BLaER1 (cell line): Measurements from ENCODE around the gene ATP9B.

ENCODE experiments used
- H3K27ac ChIP-seq: shearing (Covaris generic); formaldehyde crosslinking; 2 replicates; pipeline ENCODE4 v1.8.1; 2022
- H3K27me3 ChIP-seq: shearing (Covaris generic); formaldehyde crosslinking; 2 replicates; pipeline ENCODE4 v1.8.1; 2022
- H3K36me3 ChIP-seq: shearing (Covaris generic); formaldehyde crosslinking; 2 replicates; pipeline ENCODE4 v1.8.1; 2022
- H3K4me1 ChIP-seq: shearing (Covaris generic); formaldehyde crosslinking; 2 replicates; pipeline ENCODE4 v1.8.1; 2022
- H3K4me2 ChIP-seq: shearing (Covaris generic); formaldehyde crosslinking; 2 replicates; pipeline ENCODE4 v1.8.1; 2022
- H3K4me3 ChIP-seq: shearing (Covaris generic); formaldehyde crosslinking; 2 replicates; pipeline ENCODE4 v1.8.1; 2022
- H3K9ac ChIP-seq: shearing (Covaris generic); formaldehyde crosslinking; 2 replicates; pipeline ENCODE4 v1.8.1; 2022
- H3K9me3 ChIP-seq: shearing (Covaris generic); formaldehyde crosslinking; 2 replicates; pipeline ENCODE4 v1.8.1; 2022
- H4K20me1 ChIP-seq: shearing (Covaris generic); formaldehyde crosslinking; 2 replicates; pipeline ENCODE4 v1.8.1; 2022
- Cebpa-rat ChIP-seq: shearing (Covaris generic); IDR thresholded peaks from 2 replicates; pipeline ENCODE4 v1.8.1; 2022

ATP9B gene

DNA sequence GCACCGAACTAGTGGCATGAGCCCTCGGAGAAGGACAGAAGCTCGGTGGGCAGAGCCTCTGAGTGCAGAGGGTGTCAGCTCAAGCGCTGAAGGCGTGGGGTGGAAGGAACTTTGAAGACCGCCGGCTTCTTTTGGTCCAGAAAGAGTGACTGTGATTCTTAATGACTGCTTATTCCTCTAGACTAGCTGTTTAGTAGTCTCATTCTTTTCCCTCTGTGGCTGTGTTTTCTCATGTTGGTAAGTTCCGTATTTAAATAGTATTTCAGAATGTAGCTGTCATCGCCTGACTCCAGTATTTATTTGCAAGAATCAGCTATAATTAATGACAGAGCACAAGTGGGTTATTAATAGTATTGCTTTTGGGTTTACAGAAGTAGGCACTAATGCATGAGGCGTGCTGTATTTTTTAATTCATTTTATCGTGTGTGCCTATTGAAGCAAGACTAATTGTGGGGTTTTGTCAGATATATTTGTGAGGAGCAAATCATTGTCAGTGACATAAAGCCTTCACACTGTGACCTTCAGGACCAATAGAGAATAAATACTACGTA, 245.7 kb downstream of the ATP9B start:
- H3K36me3 ChIP-seq = peaks cover 30% of the 10 kb centered on the region
- H3K9ac ChIP-seq = no peak overlapping the region
- H3K4me3 ChIP-seq = no peak overlapping the region
- H3K27me3 ChIP-seq = no peaks in the 10 kb centered on the region
- no peak overlapping the region for H3K27ac ChIP-seq
- H3K4me2 ChIP-seq = no peak overlapping the region
- H4K20me1 ChIP-seq = peaks cover 9% of the 10 kb centered on the region
- peaks cover 15% of the 10 kb centered on the region for H3K4me1 ChIP-seq
- no peak for TF ChIP-seq Cebpa-rat
- H3K9me3 ChIP-seq = 0 out of 2 replicates have a peak, but pooled peaks cover 5% of the 10 kb centered on the region

DNA sequence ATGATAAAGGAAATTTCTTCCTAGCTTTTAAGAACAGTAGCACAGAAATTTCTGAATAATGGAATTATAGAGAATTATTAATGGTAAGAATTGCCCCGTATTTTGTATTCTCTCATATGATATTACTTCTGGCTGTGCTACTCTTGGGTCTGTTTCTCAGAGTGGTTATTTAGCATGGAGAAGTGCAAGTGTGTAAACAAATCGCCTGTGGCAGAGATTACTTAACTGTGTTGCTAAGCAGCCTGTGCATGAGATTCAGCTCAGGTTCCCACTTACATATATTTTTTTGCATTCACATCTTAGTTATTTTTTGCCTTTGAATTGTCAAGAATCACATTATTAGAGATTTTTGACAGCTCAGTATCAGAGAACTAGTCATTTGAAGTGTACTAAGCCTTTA, 246.4 kb downstream of the ATP9B start:
- peaks cover 30% of the 10 kb centered on the region for H3K36me3 ChIP-seq
- H3K9ac ChIP-seq = no peak overlapping the region
- H3K4me1 ChIP-seq = peaks cover 22% of the 10 kb centered on the region
- no peak for TF ChIP-seq Cebpa-rat
- no peak overlapping the region for H3K4me3 ChIP-seq
- 0 out of 2 replicates have a peak, but pooled peaks cover 5% of the 10 kb centered on the region for H3K9me3 ChIP-seq
- no peak overlapping the region for H3K4me2 ChIP-seq
- H4K20me1 ChIP-seq = peaks cover 16% of the 10 kb centered on the region
- H3K27me3 ChIP-seq = no peaks in the 10 kb centered on the region
- H3K27ac ChIP-seq = no peak overlapping the region

DNA sequence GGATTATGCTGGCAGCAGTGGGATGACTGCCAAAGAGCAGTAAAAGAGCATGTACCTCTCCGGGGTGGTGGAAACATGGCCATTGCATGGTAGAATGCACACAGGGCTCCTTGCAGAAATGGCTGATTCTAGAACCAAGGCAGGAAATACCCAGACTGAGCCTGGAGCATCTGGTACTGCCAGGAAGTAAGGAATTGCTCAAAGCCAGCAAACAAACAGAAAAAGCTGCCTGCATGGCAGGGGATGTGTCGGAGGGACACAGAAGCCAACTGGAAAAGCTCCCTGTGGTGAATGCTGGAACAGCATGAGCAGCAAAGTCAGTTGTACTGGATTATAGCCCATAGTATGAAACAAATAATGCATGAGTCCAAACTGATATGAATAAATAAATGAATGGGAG, 248.5 kb downstream of the ATP9B start:
- H3K27me3 ChIP-seq = no peaks in the 10 kb centered on the region
- H3K36me3 ChIP-seq = peaks cover 24% of the 10 kb centered on the region
- H3K4me1 ChIP-seq = peaks cover 32% of the 10 kb centered on the region
- peaks cover 34% of the 10 kb centered on the region for H4K20me1 ChIP-seq
- H3K9ac ChIP-seq = no peak overlapping the region
- TF ChIP-seq Cebpa-rat = no peak
- H3K4me2 ChIP-seq = peak overlapping the region; percentile 37
- 0 out of 2 replicates have a peak, but pooled peaks cover 5% of the 10 kb centered on the region for H3K9me3 ChIP-seq
- H3K27ac ChIP-seq = no peak overlapping the region
- H3K4me3 ChIP-seq = no peak overlapping the region

DNA sequence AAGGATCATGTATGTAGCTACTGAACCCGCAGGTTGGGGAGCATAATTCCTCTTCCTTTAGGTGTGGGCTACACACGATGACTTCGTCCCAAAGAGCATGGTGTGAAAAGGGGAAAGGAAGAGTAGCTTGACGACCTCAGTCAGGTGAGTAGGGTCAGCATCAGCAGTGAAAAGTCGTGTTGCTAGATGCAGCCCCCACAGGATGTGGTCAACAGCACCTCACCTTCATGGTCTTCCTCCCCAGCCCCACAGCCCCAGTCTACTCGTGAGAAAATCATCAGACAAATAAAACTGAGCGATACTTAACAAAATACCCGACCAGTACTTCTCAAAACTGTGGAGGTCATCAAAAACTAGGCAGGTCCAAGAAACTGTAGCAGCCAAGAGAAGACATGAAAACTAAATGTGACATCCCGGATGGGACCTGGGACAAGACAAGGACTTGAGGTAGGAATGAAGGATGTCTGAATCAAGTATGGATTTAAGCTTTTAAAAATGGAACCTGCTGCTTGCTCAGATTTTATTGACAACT, 249.0 kb downstream of the ATP9B start:
- Histone ChIP-seq H3K4me2 (peak overlapping the region; percentile 37; the same call in 1 of the 2 replicates), H4K20me1 (peaks cover 34% of the 10 kb centered on the region), H3K27me3 (no peaks in the 10 kb centered on the region), H3K36me3 (peaks cover 24% of the 10 kb centered on the region), H3K27ac (no peak overlapping the region), H3K9me3 (0 out of 2 replicates have a peak, but pooled peaks cover 5% of the 10 kb centered on the region), H3K4me3 (no peak overlapping the region), H3K9ac (no peak overlapping the region), H3K4me1 (peaks cover 32% of the 10 kb centered on the region)
- TF ChIP-seq Cebpa-rat = no peak

DNA sequence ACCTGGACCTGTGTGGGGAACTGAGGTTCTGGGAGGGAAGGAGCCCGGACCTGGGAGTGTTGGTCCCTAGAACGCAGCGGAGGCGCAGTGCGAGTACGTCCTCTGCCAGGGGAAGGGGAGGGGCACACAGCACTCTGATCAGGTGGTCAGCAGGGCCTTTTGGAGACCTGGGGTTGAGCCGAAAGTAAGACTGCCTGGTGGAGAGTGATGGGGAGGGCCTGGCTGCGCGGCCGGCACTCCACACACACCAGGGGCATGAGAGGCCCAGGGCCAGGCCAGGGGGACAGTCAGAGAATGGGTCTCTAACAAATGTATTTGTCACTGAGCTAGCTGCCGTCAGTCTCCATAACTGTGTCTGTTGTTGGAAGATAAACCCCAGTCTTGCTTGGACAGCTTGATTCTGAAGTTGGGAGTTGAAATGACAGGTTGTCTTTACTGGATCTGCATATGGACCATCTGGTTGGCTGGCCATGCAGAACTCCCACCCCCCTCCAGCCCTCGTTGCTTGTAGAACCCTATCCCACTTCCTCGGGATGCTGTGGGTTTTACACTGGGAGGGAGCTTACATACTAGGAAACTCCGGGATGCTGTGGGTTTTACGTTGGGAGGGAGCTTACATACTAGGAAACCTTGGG, 251.1 kb downstream of the ATP9B start:
- no peak for TF ChIP-seq Cebpa-rat
- no peak overlapping the region for H3K27ac ChIP-seq
- H3K27me3 ChIP-seq = no peaks in the 10 kb centered on the region
- 0 out of 2 replicates have a peak, but pooled peaks cover 5% of the 10 kb centered on the region for H3K9me3 ChIP-seq
- peak overlapping the region; percentile 67 for H3K4me2 ChIP-seq
- peaks cover 21% of the 10 kb centered on the region for H3K36me3 ChIP-seq
- H3K9ac ChIP-seq = no peak overlapping the region
- H3K4me1 ChIP-seq = peaks cover 32% of the 10 kb centered on the region
- H3K4me3 ChIP-seq = no peak overlapping the region
- H4K20me1 ChIP-seq = peaks cover 34% of the 10 kb centered on the region

DNA sequence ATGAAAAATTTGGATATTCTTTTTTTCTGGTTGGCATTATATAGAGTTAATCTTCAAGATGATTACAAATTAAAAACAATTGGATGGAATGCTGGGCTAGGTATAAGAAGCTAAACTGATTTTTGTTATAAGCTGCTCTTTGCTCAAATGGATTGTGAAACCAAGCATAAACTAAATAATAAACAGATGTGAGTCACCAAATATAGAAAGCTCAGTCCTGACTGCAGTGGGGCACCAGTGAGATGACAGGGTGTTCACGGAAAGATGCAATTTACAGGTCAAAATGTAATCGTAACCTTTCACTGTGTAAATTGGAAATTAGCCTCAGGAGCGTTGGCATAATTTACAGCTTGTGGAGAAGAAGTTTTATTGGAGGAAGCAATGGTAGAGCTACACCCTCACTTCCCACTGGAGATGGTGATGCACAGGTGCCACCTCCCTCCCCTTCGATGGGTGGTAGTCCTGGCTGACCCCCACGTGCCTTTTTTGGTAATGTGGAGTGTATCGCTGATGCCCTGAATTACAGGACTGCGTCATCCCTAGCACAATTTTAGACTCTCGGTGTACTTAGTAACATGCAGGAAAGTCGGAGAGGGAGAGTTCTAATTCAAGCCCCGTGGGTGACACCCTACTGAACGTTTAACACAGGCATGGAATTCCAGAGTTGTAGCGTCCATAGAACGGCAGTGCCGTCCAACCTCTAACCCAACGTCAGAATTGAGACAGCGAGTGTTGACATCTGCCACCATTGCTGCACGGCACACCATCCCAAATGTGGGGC, 252.6 kb downstream of the ATP9B start:
- H3K27me3 ChIP-seq = no peaks in the 10 kb centered on the region
- H3K36me3 ChIP-seq = peaks cover 19% of the 10 kb centered on the region
- no peak overlapping the region for H3K27ac ChIP-seq
- H3K9ac ChIP-seq = no peak overlapping the region
- peaks cover 32% of the 10 kb centered on the region for H3K4me1 ChIP-seq
- peaks cover 4% of the 10 kb centered on the region; the same call in 1 of the 2 replicates for H3K9me3 ChIP-seq
- peaks cover 34% of the 10 kb centered on the region for H4K20me1 ChIP-seq
- H3K4me3 ChIP-seq = no peak overlapping the region
- H3K4me2 ChIP-seq = 0 out of 2 replicates have a peak overlapping the region, but pooled peaks have one; percentile 67
- no peak for TF ChIP-seq Cebpa-rat

DNA sequence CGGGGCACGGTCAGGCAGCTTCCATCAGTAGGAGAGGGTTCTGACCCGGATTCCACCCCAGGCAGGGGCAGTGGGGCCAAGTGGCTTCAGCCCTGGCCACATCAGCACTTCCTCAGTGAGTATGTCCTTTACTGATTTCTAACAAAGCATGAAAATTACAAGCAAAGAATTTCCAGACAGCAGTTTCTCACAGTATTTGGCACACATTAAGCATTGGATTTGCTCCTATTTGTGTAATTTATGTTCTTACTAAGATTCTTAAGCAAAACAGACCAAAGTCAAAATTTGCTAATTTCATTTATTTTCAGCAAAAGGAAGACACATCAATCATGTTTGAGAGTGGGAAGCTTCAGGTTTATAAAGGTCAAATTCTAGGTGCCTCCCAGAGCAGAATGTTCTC, 253.2 kb downstream of the ATP9B start:
- Histone ChIP-seq H3K4me1 (peaks cover 30% of the 10 kb centered on the region), H3K36me3 (peaks cover 24% of the 10 kb centered on the region), H3K9me3 (peaks cover 10% of the 10 kb centered on the region), H4K20me1 (peaks cover 34% of the 10 kb centered on the region), H3K9ac (no peak overlapping the region), H3K4me3 (no peak overlapping the region), H3K27me3 (no peaks in the 10 kb centered on the region), H3K27ac (no peak overlapping the region), H3K4me2 (no peak overlapping the region)
- no peak for TF ChIP-seq Cebpa-rat

DNA sequence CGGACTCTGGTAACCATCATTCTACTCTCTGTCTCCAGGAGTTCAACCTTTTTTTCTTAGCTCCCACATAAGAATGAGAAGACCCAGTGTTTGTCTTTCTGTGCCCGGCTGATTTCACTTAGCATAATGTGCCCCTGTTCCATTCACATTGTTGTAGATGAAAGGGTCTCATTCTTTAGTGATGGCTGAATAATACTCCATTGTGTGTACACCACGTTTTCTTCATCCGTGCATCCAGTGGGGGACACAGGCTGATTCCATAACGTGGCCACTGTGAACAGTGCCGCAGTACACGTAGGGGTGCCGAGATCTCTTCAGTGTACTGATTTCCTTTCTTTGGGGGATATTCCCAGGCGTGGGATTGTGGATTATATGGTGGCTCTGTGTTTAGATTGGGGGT, 254.3 kb downstream of the ATP9B start:
- H3K27ac ChIP-seq = no peak overlapping the region
- no peak overlapping the region for H3K9ac ChIP-seq
- H3K36me3 ChIP-seq = peaks cover 17% of the 10 kb centered on the region
- peaks cover 12% of the 10 kb centered on the region for H3K9me3 ChIP-seq
- peaks cover 21% of the 10 kb centered on the region for H3K4me1 ChIP-seq
- no peaks in the 10 kb centered on the region for H3K27me3 ChIP-seq
- H4K20me1 ChIP-seq = peaks cover 34% of the 10 kb centered on the region
- no peak overlapping the region for H3K4me3 ChIP-seq
- no peak for TF ChIP-seq Cebpa-rat
- H3K4me2 ChIP-seq = no peak overlapping the region

DNA sequence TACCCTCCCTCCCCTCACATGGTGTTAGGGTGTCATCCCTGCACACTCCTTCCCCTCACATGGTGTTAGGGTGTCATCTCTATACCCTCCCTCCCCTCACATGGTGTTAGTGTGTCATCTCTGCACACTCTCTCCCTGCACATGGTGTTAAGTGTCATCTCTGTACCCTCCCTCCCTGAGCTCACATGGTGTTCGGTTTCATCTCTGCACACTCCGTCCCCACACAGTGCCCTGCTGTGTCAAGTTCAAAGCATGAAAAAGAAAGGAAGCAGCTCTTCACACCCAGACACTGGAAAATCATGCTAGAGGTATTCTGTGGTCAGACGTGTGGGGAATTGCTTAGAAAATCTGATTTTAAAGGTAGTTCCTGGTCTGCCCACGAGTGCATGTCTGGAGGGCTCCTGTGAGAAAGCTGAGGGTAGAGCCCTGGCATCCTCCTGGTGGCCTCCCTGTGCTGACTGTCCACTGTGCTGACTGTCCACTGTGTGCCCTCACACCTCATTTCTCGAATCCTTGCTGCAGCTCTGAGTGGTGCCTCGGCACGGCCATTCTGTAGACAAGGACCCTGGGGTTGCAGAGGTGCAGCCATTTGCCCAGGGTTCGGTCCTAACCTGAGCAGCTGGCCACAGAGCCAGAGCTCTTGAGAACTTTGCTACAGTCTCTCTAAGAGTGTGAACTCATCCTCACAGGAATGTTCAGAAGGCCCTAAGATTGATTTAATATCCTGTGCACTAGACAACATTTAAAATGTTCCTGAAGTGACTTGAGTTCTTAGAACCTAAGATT, 257.4 kb downstream of the ATP9B start:
- Histone ChIP-seq H4K20me1 (0 out of 2 replicates have a peak, but pooled peaks cover 8% of the 10 kb centered on the region), H3K4me2 (no peak overlapping the region), H3K36me3 (peaks cover 36% of the 10 kb centered on the region), H3K27me3 (no peaks in the 10 kb centered on the region), H3K27ac (no peak overlapping the region), H3K4me3 (no peak overlapping the region), H3K9me3 (peaks cover 12% of the 10 kb centered on the region), H3K4me1 (no peaks in the 10 kb centered on the region), H3K9ac (no peak overlapping the region)
- TF ChIP-seq Cebpa-rat = no peak
